GM12875 (cell line): Measurements from ENCODE around the gene TMSB4X.

Source experiments
- H3K4me3 ChIP-seq: one replicate; pipeline ENCODE4 v1.5.1; 2011; ENCODE audit warnings: low read depth, low read length, control low read depth
- TF ChIP-seq, protein P1 (sequence below): IDR thresholded peaks from 2 replicates; pipeline ENCODE4 v1.5.1; 2011; ENCODE audit warnings: low read depth, mild to moderate bottlenecking, control low read depth, inconsistent platforms, low read length, moderate library complexity, borderline replicate concordance; ENCODE audit not compliant: insufficient read depth

TMSB4X gene

DNA sequence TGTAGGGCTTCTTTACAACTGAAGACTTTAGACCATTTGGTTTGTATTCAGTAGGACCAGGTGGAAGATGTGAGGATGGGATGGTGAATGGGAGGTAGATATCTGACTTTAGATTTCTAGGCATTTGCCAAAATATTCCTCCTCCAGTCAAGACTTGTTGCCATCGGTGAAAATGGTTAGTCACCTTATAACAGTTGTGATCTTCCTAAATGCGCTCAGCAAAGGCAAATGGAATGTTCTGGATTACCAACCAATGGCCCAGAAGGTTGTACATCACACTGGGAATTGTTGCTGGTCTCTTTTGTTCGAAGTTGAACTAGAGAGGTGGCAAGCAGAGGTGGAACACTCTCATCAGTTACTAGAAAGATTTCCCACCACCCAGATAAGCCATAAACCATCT, 33.9 kb downstream of the TMSB4X start:
- TF ChIP-seq, protein P1, sequence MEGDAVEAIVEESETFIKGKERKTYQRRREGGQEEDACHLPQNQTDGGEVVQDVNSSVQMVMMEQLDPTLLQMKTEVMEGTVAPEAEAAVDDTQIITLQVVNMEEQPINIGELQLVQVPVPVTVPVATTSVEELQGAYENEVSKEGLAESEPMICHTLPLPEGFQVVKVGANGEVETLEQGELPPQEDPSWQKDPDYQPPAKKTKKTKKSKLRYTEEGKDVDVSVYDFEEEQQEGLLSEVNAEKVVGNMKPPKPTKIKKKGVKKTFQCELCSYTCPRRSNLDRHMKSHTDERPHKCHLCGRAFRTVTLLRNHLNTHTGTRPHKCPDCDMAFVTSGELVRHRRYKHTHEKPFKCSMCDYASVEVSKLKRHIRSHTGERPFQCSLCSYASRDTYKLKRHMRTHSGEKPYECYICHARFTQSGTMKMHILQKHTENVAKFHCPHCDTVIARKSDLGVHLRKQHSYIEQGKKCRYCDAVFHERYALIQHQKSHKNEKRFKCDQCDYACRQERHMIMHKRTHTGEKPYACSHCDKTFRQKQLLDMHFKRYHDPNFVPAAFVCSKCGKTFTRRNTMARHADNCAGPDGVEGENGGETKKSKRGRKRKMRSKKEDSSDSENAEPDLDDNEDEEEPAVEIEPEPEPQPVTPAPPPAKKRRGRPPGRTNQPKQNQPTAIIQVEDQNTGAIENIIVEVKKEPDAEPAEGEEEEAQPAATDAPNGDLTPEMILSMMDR = no peak
- H3K4me3 ChIP-seq = no peak overlapping the region

DNA sequence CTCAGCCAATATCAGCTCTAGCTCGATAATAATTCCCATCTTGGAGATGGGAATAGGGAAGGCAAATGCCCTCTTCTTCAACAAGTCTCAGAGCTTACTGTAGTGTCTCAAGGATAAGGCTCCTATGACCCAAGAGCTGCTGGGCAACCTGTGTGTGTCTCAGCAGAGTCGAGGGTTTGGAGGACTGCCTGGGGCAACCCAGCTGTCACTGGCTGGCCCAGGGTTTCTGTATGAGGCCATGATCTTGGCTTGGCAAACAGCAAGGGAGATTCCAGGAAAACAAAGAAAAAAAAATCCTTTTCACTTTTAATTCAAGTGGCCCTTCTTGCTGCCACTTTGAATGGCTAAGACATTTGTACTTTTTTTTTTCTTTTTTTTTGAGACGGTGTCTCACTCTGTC, 34.4 kb downstream of the TMSB4X start:
- H3K4me3 ChIP-seq = no peak overlapping the region
- TF ChIP-seq, protein P1 = no peak

DNA sequence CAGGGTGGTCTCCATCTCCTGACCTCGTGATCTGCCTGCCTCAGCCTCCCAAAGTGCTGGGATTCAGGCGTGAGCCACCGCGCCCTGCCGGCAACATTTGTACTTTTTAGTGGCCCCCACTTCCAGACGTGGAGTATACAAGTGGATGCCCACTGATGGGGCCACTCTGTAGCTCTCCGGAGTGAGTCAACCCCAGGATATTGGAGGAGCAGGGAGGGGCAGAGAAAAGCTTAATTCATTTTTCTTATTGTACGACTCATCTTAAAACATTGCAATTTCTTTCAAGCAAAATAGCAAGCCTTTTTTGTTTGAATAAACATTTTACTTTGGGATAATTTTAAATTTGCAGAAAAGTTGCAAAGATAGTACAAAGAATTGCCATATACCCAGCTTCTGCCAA, 34.9 kb downstream of the TMSB4X start:
- no peak overlapping the region for H3K4me3 ChIP-seq
- TF ChIP-seq, protein P1 = no peak

- H3K4me3 ChIP-seq = no peak overlapping the region
- TF ChIP-seq, protein P1 = no peak
Observed at GRCh38 chrX:13010546-13010945, 35.6 kb downstream of the TMSB4X start.

DNA sequence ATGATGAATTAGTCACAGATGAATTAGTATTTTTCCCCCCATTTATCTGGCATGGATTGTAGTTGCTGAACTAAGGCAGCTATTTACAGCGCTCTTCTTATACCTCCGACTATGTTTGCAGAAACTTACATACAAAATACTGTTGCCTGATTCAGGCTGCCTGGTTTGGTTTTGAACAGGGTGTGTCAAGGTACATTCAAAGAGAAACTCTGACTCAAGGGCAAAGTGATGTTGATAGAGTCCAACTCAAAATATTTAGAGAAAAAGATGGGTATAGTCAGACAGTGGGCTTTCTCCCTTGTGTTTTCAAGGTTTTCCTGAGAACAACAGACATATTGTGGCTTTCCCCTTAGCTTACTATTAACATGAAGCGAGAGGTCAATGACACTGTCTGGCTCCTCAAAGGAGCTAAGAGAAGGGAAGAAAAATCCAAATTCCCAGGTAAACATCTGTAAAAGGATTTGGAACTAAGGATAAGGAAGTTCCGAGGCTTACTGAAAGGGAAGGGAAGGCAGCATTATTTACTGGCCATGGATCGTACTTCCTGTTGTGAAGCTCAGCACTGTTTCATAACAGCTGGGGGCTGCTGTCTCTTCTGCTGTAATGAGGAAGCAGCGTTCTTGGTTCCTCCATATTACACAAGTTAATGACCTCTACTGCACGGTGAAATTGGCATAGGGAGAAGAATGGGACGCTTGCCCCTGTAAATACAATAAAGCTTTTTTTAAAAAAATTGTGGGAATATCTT, 38.6 kb downstream of the TMSB4X start:
- H3K4me3 ChIP-seq = no peak overlapping the region
- TF ChIP-seq, protein P1 = no peak

DNA sequence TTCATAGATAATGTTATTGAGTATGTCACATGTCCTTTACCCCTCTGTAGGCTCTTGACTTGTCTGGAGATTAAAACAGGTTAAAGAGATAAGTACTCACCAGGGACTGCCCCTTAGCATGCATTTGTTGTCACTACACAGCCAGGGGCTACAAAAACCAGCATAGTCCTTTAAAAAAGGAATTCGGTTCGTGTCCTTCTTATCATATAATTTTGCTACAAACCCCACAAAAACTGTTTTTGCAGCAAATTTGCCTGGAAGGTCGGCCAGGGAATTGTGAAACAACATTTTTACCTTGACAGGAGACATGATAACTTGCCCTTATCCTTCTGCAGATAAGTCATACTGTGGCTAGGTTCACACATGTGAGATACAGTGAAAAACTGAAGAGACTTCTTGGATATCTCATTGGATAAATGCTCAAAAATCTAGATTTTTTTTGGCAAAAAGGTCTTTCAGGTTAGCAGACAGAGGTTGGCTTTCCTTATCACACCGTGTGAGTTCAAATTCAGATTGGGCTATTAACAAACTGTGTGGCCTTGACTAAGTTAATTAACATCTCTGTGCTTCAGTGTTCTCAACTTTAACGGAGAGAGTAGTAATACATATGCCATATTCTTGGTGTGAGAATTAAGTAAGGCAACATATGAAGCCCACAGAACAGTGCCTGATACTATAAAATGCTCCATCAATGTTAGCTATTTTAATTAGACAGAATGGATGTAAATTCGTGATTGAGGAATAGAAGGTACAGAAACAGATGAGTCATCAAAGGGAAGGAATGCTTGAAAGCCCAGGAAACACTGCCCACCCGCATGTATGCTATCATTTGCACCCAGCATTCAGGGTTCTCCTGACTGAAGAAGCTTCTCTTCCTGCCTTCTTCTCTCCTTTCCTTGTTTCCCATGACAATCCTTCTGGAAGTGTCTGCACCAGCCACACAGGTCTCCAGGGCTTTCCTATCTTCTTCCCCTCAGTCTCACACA, 39.5 kb downstream of the TMSB4X start:
- TF ChIP-seq, protein P1 = no peak
- H3K4me3 ChIP-seq = no peak overlapping the region
